LNCAP (cell line): ENCODE data around the gene RNF212B.

Experiments
- TF ChIP-seq, protein P1 (sequence below): fragments of 450-650 bp; IDR thresholded peaks from 2 replicates; pipeline ENCODE4 v1.5.1; 2017; ENCODE audit warnings: mild to moderate bottlenecking

RNF212B gene

GRCh38 chr14:23297611-23298277, 60.0 kb downstream of the RNF212B start:
- TF ChIP-seq, protein P1, sequence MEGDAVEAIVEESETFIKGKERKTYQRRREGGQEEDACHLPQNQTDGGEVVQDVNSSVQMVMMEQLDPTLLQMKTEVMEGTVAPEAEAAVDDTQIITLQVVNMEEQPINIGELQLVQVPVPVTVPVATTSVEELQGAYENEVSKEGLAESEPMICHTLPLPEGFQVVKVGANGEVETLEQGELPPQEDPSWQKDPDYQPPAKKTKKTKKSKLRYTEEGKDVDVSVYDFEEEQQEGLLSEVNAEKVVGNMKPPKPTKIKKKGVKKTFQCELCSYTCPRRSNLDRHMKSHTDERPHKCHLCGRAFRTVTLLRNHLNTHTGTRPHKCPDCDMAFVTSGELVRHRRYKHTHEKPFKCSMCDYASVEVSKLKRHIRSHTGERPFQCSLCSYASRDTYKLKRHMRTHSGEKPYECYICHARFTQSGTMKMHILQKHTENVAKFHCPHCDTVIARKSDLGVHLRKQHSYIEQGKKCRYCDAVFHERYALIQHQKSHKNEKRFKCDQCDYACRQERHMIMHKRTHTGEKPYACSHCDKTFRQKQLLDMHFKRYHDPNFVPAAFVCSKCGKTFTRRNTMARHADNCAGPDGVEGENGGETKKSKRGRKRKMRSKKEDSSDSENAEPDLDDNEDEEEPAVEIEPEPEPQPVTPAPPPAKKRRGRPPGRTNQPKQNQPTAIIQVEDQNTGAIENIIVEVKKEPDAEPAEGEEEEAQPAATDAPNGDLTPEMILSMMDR, result no peak

GRCh38 chr14:23299211-23299957, 61.6 kb downstream of the RNF212B start:
- TF ChIP-seq, protein P1, result peak; percentile 44; the same call in 1 of the 2 replicates

GRCh38 chr14:23299986-23300686, 62.4 kb downstream of the RNF212B start:
- TF ChIP-seq, protein P1, result 0 out of 2 replicates have a peak, but pooled peaks have one; percentile 7

DNA sequence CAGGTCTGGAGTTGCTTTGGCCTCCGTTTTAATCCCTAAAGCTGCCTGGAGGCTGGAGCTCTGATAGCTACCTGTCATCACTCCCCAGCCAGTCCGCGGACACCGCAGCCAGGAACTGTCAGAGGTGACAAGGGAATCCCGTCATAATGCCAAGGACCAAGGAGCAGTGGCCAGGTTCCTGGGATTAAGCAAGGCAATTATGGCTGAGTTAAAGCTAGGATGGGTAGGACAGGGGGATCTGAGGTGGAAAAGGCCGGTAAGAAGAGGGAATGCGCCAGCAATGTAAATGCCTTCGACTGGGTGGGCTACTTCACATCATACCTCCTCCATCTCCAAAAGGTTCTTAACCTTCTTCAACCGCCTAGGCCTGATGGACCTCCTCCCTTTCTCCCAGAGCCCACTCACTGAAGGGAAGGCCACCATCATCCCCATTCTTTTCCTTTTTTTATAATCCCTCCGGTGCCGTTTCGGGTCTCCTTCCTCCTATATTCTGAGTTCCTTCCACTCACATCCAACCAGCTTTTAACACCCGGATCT, 63.0 kb downstream of the RNF212B start:
- TF ChIP-seq, protein P1, result no peak

DNA sequence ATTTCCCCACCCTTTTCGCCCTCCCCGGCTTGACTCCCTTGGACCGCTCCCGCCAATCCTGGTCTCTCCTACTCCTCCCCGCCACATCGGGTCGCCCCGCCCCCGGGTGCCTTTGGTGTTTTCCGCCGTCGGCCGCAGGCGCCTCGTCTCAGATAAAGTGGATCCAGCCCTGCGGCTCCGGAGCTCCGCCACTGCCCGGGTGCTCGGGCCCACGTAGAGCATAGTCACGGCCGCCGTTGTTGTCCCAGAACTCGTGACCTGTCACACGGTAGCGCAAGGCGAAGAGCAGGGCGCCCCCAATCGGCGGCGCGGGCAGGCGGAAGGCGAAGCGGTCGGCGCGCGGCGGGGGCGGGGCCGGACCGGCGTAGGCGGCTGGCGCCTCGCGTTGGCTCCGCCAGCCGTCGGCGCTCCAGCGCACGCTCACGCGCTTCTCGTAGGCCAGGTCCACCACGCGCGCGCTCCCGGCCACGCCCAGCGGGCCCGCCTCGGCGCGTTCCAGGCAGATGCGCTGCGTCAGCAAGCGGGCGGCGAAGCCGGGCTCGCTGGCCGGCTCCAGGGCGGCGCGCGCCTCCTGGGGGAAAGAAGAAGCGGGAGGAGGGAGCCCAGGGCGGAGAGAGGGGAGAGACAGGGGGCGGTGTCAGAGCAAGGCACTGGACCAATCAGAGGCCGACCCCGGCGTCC, 63.7 kb downstream of the RNF212B start:
- TF ChIP-seq, protein P1, result peak; percentile 95

- TF ChIP-seq, protein P1, result no peak
These were observed 64.2 kb downstream of the RNF212B start for GRCh38 chr14:23301969-23302289.
